ENCODE results near the gene AFMID.

DNA sequence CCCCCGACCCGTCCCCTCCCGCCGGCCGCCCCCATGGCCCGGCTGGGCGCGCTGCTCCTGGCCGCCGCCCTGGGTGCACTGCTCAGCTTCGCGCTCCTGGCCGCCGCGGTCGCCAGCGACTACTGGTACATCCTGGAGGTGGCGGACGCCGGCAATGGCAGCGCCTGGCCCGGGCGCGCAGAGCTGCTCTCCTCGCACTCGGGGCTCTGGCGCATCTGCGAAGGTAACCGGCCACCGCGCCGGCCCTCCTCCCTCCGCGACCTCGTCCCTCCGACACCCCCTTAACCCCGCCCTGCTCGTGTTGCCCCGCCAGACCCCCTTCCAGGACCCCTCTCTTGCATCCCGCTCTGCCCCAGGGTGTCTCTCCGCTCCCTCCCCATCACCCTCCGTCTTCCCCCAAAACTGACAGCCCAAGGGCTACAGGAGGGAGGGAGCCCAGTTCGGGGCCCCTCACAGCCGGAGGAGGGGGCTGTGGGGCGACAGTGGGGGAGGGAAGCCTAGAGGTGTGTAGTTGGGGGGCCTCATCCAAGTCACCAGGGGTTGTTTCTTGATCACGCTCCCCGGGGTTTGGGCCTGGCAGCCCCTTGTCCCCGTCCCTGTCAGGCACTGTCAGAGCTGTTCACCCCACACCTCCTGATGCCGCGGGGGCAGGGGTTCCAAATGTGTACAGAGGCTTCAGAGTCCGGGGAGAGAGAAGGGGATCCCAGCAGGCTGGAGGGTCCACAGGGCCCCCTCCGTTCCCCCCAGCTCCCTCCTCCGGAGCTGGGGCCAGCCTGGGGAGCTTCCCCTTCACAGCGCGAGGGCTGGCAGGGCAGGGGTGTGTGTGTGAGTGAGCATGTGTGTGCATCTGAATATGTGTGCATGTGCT is 45.1 kb downstream of the AFMID start:
- TF ChIP-seq, protein P1, sequence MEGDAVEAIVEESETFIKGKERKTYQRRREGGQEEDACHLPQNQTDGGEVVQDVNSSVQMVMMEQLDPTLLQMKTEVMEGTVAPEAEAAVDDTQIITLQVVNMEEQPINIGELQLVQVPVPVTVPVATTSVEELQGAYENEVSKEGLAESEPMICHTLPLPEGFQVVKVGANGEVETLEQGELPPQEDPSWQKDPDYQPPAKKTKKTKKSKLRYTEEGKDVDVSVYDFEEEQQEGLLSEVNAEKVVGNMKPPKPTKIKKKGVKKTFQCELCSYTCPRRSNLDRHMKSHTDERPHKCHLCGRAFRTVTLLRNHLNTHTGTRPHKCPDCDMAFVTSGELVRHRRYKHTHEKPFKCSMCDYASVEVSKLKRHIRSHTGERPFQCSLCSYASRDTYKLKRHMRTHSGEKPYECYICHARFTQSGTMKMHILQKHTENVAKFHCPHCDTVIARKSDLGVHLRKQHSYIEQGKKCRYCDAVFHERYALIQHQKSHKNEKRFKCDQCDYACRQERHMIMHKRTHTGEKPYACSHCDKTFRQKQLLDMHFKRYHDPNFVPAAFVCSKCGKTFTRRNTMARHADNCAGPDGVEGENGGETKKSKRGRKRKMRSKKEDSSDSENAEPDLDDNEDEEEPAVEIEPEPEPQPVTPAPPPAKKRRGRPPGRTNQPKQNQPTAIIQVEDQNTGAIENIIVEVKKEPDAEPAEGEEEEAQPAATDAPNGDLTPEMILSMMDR (IDR thresholded peaks at IDR 0.05) = no peak
- TF ChIP-seq POLR2A (IDR thresholded peaks at IDR 0.05) (no peak), EP300 (IDR thresholded peaks at IDR 0.05) (no peak), POLR2AphosphoS5 (IDR thresholded peaks at IDR 0.05) (no peak)
